A549 (cell line): Measurements from ENCODE around the gene DDIT4. TPM values are rescaled to one million over a fixed set of nuclear protein-coding genes. Genes with fewer than 3 reads are reported as not detected.

Source experiments
- ATAC-seq, 2 experiments: fragments of 200-7000 bp in 1 of 2; fragments of >200 bp in 1 of 2; cut with Nextera tagmentation in 1 of 2; cut with Tn5 transposase in 1 of 2; 3 replicates each; pipeline versions ENCODE4 v1.8.0 to v1.9.1; 2018 to 2020; ENCODE audit warnings: mild to moderate bottlenecking in 1 of 2, moderate library complexity in 1 of 2
- CTCF ChIA-PET: fragments of 300-600 bp; sonication (Branson Sonifier 250); formaldehyde crosslinking; extraction: SDS; loops from one replicate; lab custom pipeline; 2021; ENCODE audit warnings: antibody characterized with exemption, inconsistent platforms; lab: Yijun Ruan, JAX
- POLR2A ChIA-PET: fragments of 350-600 bp; formaldehyde crosslinking; extraction: SDS; loops from one replicate; lab custom pipeline; 2021; ENCODE audit warnings: antibody characterized with exemption, inconsistent platforms; lab: Yijun Ruan, JAX
- DNase-seq, 2 experiments: peaks; one replicate each; pipeline versions ENCODE4 v3.0.0 to v3.0.0-alpha.2; 2011 to 2016; ENCODE audit warnings: low read depth in 1 of 2, low spot score in 1 of 2
- FAIRE-seq: peaks from 2 replicates; lab custom pipeline; 2011; peaks lifted over from hg19 to GRCh38; lab: Jason Lieb, UNC
- H3K27ac ChIP-seq, 2 experiments: fragments of >200 bp; sonication (Bioruptor Twin); formaldehyde crosslinking; 3 replicates each; pipeline ENCODE4 v1.5.1; 2016 to 2017
- H3K4me1 ChIP-seq: fragments of >200 bp; sonication (Bioruptor Twin); formaldehyde crosslinking; 3 replicates; pipeline ENCODE4 v1.6.1; 2016
- H3K4me2 ChIP-seq: fragments of >200 bp; sonication (Bioruptor Twin); formaldehyde crosslinking; 3 replicates; pipeline ENCODE4 v1.6.1; 2016
- H3K4me3 ChIP-seq: fragments of >200 bp; sonication (Bioruptor Twin); formaldehyde crosslinking; 3 replicates; pipeline ENCODE4 v1.5.1; 2016
- H3K9me3 ChIP-seq: fragments of >200 bp; sonication (Bioruptor Twin); formaldehyde crosslinking; 3 replicates; pipeline ENCODE4 v1.6.1; 2016
- CBX2 ChIP-seq: fragments of 200-600 bp; sonication (generic); IDR thresholded peaks from 2 replicates; pipeline ENCODE4 v1.6.1; 2016; ENCODE audit warnings: low read depth, mild to moderate bottlenecking, borderline replicate concordance
- CHD2 ChIP-seq: fragments of 150-350 bp; IDR thresholded peaks from 2 replicates; pipeline ENCODE4 v1.6.1; 2014; ENCODE audit warnings: low read length; ENCODE audit not compliant: partially characterized antibody
- CHD4 ChIP-seq: fragments of 200-600 bp; sonication (generic); IDR thresholded peaks from 2 replicates; pipeline ENCODE4 v1.6.1; 2016; ENCODE audit warnings: antibody characterized with exemption, mild to moderate bottlenecking, borderline replicate concordance
- EP300 ChIP-seq, 2 experiments: fragments of >200 bp; sonication (Bioruptor Twin); formaldehyde crosslinking; IDR thresholded peaks; 2 replicates in 1 of 2; 3 replicates in 1 of 2; pipeline ENCODE4 v1.6.1; 2016 to 2017
- FOSL2 ChIP-seq, 2 experiments: fragments of 450-650 bp in 1 of 2; fragments of >200 bp in 1 of 2; sonication (Bioruptor Twin) in 1 of 2; formaldehyde crosslinking; IDR thresholded peaks; 2 replicates each; pipeline versions ENCODE4 v1.5.0 to v1.6.1; 2016 to 2020; ENCODE audit warnings: mild to moderate bottlenecking in 1 of 2, moderate library complexity in 1 of 2
- FOXS1 ChIP-seq: fragments of 250-450 bp; sonication (Bioruptor Pico); IDR thresholded peaks from 2 replicates; pipeline ENCODE4 v1.5.0; 2020; ENCODE audit warnings: mild to moderate bottlenecking, moderate library complexity
- GATA3 ChIP-seq: IDR thresholded peaks from 2 replicates; pipeline ENCODE4 v1.6.1; 2012; ENCODE audit warnings: borderline replicate concordance
- JUN ChIP-seq, 2 experiments: fragments of >200 bp; sonication (Bioruptor Twin); formaldehyde crosslinking; IDR thresholded peaks; 2 replicates in 1 of 2; 3 replicates in 1 of 2; pipeline ENCODE4 v1.6.1; 2016 to 2017
- KDM5A ChIP-seq: fragments of 200-600 bp; sonication (generic); IDR thresholded peaks from 2 replicates; pipeline ENCODE4 v1.6.1; 2016; ENCODE audit warnings: antibody characterized with exemption, mild to moderate bottlenecking
- MAFK ChIP-seq: fragments of 450-650 bp; IDR thresholded peaks from 2 replicates; pipeline ENCODE4 v1.6.1; 2014; ENCODE audit not compliant: partially characterized antibody
- MAZ ChIP-seq: fragments of 150-350 bp; IDR thresholded peaks from 2 replicates; pipeline ENCODE4 v1.6.1; 2014; ENCODE audit warnings: antibody characterized with exemption, low read depth, low read length, borderline replicate concordance
- MYC ChIP-seq: IDR thresholded peaks from 2 replicates; pipeline ENCODE4 v1.6.1; 2012; ENCODE audit warnings: mild to moderate bottlenecking, inconsistent platforms, low read length, improper control_type of control experiment, borderline replicate concordance
- NFE2L2 ChIP-seq: fragments of 150-350 bp; conservative IDR thresholded peaks from 2 replicates; pipeline ENCODE4 v1.6.1; 2014; ENCODE audit warnings: low read length
- PHF8 ChIP-seq: fragments of 200-600 bp; sonication (generic); IDR thresholded peaks from 2 replicates; pipeline ENCODE4 v1.6.1; 2016; ENCODE audit warnings: low read depth, mild to moderate bottlenecking, antibody characterized with exemption, moderate library complexity, borderline replicate concordance
- RAD21 ChIP-seq, 2 experiments: fragments of >200 bp in 1 of 2; sonication (Bioruptor Twin) in 1 of 2; formaldehyde crosslinking in 1 of 2; IDR thresholded peaks in 1 of 2; conservative IDR thresholded peaks in 1 of 2; 2 replicates in 1 of 2; 3 replicates in 1 of 2; pipeline ENCODE4 v1.6.1; 2012 to 2018; ENCODE audit warnings: inconsistent platforms in 1 of 2
- RARB ChIP-seq: fragments of 250-450 bp; sonication (Bioruptor Pico); IDR thresholded peaks from 2 replicates; pipeline ENCODE4 v1.8.0; 2021; ENCODE audit warnings: mild to moderate bottlenecking, moderate library complexity
- ZSCAN20 ChIP-seq: fragments of 250-450 bp; sonication (Bioruptor Pico); IDR thresholded peaks from 2 replicates; pipeline ENCODE4 v1.8.0; 2022; ENCODE audit warnings: mild to moderate bottlenecking, moderate library complexity
- WGBS: methylation state at CpG from one replicate; pipeline ENCODE4 v1.1.6; 2017; ENCODE audit errors: missing lambda C conversion rate; 5-methylcytosine and 5-hydroxymethylcytosine counted together
- polyA plus RNA-seq, 4 experiments: library from polyadenylated mRNA; depleted of rRNA in 3 of 4; stranded (reverse); fragments of >200 nt; fragmentation: RNase III in 1 of 4; extraction: RNeasy Plus Mini Kit Qiagen cat#74134 plus additional on column Dnase treatment in 1 of 4; gene quantifications; 2 replicates in 3 of 4; 3 replicates in 1 of 4; pipeline ENCODE4 v1.2.3, GENCODE V29; 2011 to 2017
- TF ChIP-seq, protein P1 (sequence below): fragments of 150-350 bp; IDR thresholded peaks from 2 replicates; pipeline ENCODE4 v1.6.1; 2014; ENCODE audit warnings: low read depth, mild to moderate bottlenecking, low read length
- TF ChIP-seq, protein P2 (sequence below): IDR thresholded peaks from 2 replicates; pipeline ENCODE4 v1.6.1; 2012
- TF ChIP-seq, protein P3 (sequence below): fragments of >200 bp; sonication (Bioruptor Twin); formaldehyde crosslinking; IDR thresholded peaks from 3 replicates; pipeline ENCODE4 v1.5.1; 2016
- TF ChIP-seq, protein P4 (sequence below): fragments of 450-650 bp; IDR thresholded peaks from 2 replicates; pipeline ENCODE4 v1.6.1; 2014; ENCODE audit warnings: antibody characterized with exemption
- TF ChIP-seq, protein P5 (sequence below): IDR thresholded peaks from 2 replicates; pipeline ENCODE4 v1.6.1; 2012; ENCODE audit warnings: low read depth, borderline replicate concordance
- TF ChIP-seq, protein P6 (sequence below): fragments of >200 bp; sonication (Bioruptor Twin); formaldehyde crosslinking; IDR thresholded peaks from 3 replicates; pipeline ENCODE4 v1.6.1; 2016

The DDIT4 gene
- polyA plus RNA-seq, 2 of the 4 experiments (the other 2 are of a cell fraction), result 239 to 392 TPM

DNA sequence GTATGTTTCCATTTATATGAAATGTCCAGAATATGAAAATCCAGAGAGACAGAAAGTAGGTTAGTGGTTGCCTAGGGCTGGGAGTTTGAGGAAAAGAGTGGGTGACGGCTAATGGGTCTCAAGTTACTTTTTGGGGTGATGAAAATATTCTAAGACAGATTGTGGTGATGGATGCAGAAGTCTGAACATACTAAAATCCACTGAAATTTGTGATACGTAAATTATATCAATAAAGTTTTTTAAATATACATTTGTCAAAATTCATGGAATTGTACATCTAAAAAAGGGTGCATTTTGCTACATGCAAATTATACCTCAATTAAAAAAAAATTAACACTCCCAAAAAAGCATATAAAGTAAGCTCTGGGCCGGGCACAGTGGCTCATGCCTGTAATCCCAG lies 9.4 kb downstream of the DDIT4 start:
- ChIA-PET POLR2A (interaction anchor here (0.6 to 4.7 kb wide), 3 partner anchors 10 to 40 kb away, joined by 4 to 23 read pairs (median 18); partner anchors contain the start of gene DDIT4), CTCF (interaction anchor here (0.6 to 5.5 kb wide), 6 partner anchors 9 to 54 kb away, joined by 3 to 40 read pairs (median 4); partner anchors contain the start of gene DDIT4)
- Histone ChIP-seq H3K27ac (peak overlapping the region in 1 of 2 experiments; percentile 24; a peak in 1 of 6 replicates), H3K9me3 (no peaks in the 10 kb centered on the region), H3K4me2 (no peak overlapping the region), H3K4me3 (no peak overlapping the region), H3K4me1 (peaks cover 40% of the 10 kb centered on the region)
- no peak for DNase-seq
- FAIRE-seq, result no peak
- no peak for ATAC-seq
- TF ChIP-seq GATA3, result no peak
- TF ChIP-seq FOXS1 (CRISPR knock-in tag), result no peak
- TF ChIP-seq EP300 (IDR thresholded peaks at IDR 0.05), result no peak
- TF ChIP-seq, protein P1, sequence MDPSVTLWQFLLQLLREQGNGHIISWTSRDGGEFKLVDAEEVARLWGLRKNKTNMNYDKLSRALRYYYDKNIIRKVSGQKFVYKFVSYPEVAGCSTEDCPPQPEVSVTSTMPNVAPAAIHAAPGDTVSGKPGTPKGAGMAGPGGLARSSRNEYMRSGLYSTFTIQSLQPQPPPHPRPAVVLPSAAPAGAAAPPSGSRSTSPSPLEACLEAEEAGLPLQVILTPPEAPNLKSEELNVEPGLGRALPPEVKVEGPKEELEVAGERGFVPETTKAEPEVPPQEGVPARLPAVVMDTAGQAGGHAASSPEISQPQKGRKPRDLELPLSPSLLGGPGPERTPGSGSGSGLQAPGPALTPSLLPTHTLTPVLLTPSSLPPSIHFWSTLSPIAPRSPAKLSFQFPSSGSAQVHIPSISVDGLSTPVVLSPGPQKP, result no peak
- no peak for TF ChIP-seq MYC
- no peak for TF ChIP-seq RARB (CRISPR knock-in tag)
- TF ChIP-seq NFE2L2, result no peak
- no peak for TF ChIP-seq CBX2
- no peak for TF ChIP-seq MAZ
- no peak for TF ChIP-seq PHF8
- no peak for TF ChIP-seq JUN (IDR thresholded peaks at IDR 0.05)
- no peak for TF ChIP-seq ZSCAN20 (CRISPR knock-in tag)
- TF ChIP-seq, protein P2, sequence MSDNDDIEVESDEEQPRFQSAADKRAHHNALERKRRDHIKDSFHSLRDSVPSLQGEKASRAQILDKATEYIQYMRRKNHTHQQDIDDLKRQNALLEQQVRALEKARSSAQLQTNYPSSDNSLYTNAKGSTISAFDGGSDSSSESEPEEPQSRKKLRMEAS, result no peak
- no peak for TF ChIP-seq MAFK
- TF ChIP-seq, protein P3, sequence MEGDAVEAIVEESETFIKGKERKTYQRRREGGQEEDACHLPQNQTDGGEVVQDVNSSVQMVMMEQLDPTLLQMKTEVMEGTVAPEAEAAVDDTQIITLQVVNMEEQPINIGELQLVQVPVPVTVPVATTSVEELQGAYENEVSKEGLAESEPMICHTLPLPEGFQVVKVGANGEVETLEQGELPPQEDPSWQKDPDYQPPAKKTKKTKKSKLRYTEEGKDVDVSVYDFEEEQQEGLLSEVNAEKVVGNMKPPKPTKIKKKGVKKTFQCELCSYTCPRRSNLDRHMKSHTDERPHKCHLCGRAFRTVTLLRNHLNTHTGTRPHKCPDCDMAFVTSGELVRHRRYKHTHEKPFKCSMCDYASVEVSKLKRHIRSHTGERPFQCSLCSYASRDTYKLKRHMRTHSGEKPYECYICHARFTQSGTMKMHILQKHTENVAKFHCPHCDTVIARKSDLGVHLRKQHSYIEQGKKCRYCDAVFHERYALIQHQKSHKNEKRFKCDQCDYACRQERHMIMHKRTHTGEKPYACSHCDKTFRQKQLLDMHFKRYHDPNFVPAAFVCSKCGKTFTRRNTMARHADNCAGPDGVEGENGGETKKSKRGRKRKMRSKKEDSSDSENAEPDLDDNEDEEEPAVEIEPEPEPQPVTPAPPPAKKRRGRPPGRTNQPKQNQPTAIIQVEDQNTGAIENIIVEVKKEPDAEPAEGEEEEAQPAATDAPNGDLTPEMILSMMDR, result no peak
- TF ChIP-seq, protein P4, sequence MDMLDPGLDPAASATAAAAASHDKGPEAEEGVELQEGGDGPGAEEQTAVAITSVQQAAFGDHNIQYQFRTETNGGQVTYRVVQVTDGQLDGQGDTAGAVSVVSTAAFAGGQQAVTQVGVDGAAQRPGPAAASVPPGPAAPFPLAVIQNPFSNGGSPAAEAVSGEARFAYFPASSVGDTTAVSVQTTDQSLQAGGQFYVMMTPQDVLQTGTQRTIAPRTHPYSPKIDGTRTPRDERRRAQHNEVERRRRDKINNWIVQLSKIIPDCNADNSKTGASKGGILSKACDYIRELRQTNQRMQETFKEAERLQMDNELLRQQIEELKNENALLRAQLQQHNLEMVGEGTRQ, result no peak
- TF ChIP-seq CHD4, result no peak
- no peak for TF ChIP-seq KDM5A
- TF ChIP-seq CHD2, result no peak
- TF ChIP-seq, protein P5, sequence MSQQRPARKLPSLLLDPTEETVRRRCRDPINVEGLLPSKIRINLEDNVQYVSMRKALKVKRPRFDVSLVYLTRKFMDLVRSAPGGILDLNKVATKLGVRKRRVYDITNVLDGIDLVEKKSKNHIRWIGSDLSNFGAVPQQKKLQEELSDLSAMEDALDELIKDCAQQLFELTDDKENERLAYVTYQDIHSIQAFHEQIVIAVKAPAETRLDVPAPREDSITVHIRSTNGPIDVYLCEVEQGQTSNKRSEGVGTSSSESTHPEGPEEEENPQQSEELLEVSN, result no peak
- WGBS, result 74% methylated on average over 3 of the region's 3 CpGs

DNA sequence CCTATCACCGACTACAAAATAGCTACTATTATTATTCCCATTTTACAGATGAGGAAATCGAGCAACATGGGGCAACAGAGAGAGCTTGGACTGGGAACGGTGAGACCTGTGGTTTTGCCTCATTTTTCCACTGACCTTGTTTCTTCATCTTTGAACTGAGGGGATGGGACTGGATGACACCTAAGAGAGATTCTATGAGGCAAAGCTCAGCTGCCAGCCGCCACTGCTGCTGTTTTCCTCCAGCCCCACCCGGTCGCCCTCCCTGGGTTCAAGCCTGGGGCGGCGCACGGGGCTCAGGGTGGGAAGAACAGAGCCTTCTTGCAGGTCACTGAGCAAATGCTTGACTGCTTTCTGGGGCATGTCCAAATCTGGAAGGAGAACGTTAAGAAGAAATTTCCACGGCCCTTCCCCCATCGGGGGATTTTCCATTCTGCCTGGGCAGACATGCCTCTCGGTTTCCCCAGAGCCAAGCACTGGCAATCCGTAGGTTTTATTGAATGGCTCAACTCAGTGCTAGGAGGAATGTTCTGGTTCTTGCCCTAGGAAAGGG lies 12.3 kb downstream of the DDIT4 start:
- no peak overlapping the region for H3K4me3 ChIP-seq
- FAIRE-seq, result no peak
- ChIA-PET POLR2A (interaction anchor here (0.7 to 4.7 kb wide), 2 partner anchors 13 to 43 kb away, joined by 3 to 18 read pairs; partner anchors contain the start of gene DDIT4), CTCF (interaction anchor here (1.2 to 5.5 kb wide), 3 partner anchors 12 to 51 kb away, joined by 3 to 40 read pairs (median 5); partner anchors contain the start of gene DDIT4)
- no peaks in the 10 kb centered on the region for H3K9me3 ChIP-seq
- DNase-seq, result peak in 1 of 2 experiments; percentile 74
- peak overlapping the region; percentile 43 for H3K4me2 ChIP-seq
- peak overlapping the region; percentile 75 to 82 for H3K27ac ChIP-seq
- 27% methylated on average over 14 of the region's 14 CpGs for WGBS
- TF ChIP-seq RAD21 (conservative IDR thresholded peaks at IDR 0.05 in 1 of 2, IDR thresholded peaks at IDR 0.05 in 1 of 2), result 0 out of 5 replicates have a peak, but pooled peaks of 1 of the 2 experiments have one; percentile 6
- TF ChIP-seq, protein P6, sequence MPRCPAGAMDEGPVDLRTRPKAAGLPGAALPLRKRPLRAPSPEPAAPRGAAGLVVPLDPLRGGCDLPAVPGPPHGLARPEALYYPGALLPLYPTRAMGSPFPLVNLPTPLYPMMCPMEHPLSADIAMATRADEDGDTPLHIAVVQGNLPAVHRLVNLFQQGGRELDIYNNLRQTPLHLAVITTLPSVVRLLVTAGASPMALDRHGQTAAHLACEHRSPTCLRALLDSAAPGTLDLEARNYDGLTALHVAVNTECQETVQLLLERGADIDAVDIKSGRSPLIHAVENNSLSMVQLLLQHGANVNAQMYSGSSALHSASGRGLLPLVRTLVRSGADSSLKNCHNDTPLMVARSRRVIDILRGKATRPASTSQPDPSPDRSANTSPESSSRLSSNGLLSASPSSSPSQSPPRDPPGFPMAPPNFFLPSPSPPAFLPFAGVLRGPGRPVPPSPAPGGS, result no peak
- TF ChIP-seq KDM5A, result no peak
- TF ChIP-seq, protein P2, result peak; percentile 31; the same call in 1 of the 2 replicates
- no peak for TF ChIP-seq FOSL2 (IDR thresholded peaks at IDR 0.05)
- 0 out of 2 replicates have a peak, but pooled peaks have one; percentile 5 for TF ChIP-seq FOSL2 (CRISPR knock-in tag; IDR thresholded peaks at IDR 0.05)
- ATAC-seq, result peak; percentile 59 to 67
- peaks cover 25% of the 10 kb centered on the region for H3K4me1 ChIP-seq
